ENCODE results near the gene PARD6G.
A peak's percentile ranks its signal among the peaks of the same experiment; 100 is the strongest.

The PARD6G gene

GRCh38 chr18:80143881-80144280, 103.4 kb downstream of the PARD6G start:
- no peak for DNase-seq

DNA sequence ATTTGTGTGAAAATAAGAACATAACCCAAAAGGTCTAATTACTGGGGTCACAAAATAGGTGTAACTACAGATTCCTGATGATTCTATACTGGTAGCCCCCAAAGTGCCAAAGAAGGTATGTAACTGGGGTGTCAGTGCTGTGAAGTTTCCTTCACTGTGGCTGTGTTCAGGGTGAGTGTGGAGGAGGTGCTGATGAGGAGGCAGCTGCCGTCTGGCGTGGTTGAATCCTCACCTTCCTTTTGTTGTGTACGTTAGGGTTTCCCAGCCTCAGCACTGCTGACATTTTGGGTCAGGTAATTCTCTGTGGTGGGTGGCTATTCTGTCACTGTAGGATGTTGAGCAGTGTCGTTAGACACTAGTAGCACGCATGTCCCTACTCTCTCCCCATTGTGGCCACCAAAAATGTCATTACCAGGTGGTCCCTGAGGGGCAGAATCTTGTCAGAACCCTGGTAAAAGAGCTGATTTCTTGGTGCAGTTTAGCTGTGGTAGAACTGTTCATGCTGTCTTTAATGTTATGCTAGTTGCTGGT, 106.8 kb downstream of the PARD6G start:
- no peak for DNase-seq

GRCh38 chr18:80137976-80138375, 109.3 kb downstream of the PARD6G start:
- no peak for DNase-seq

DNA sequence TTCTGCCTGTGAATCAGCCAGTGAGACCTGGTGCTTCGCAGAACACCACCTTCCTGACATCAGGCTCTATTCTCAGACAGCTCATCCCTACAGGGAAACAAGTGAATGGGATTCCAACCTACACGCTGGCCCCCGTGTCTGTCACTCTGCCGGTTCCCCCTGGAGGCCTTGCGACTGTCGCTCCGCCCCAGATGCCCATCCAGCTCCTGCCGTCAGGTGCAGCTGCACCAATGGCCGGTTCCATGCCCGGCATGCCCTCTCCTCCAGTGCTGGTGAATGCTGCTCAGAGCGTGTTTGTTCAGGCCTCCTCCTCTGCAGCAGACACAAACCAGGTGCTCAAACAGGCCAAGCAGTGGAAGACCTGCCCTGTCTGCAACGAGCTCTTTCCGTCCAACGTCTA, 110.2 kb downstream of the PARD6G start:
- no peak for DNase-seq

GRCh38 chr18:80136679-80137078, 110.6 kb downstream of the PARD6G start:
- DNase-seq, result no peak

GRCh38 chr18:80135136-80135535, 112.2 kb downstream of the PARD6G start:
- no peak for DNase-seq

GRCh38 chr18:80133124-80133523, 114.2 kb downstream of the PARD6G start:
- DNase-seq, result no peak

- no peak for DNase-seq
Measured at GRCh38 chr18:80132180-80132812, 115.0 kb downstream of the PARD6G start.

GRCh38 chr18:80130555-80130954, 116.8 kb downstream of the PARD6G start:
- no peak for DNase-seq

GRCh38 chr18:80129672-80130367, 117.5 kb downstream of the PARD6G start:
- DNase-seq, result no peak

- no peak for DNase-seq
Measured at GRCh38 chr18:80127635-80128034, 119.7 kb downstream of the PARD6G start.

DNA sequence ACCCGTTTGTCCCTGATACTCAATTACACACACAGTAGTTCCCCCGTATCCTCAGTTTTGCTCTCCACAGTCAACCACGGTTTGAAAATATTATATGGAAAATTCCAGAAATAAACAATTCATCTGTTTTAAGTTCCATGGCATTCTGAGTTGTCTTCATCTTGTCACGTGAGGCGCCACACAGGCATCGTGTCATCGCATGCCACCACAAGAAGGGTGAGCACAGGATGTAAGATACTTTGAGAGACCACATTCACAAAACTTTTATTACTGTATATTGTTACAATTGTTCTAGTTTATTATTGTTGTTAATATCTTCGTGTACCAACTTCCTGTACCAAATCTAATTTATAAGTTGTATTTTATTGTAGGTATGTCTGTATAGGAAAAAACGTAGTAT, 120.5 kb downstream of the PARD6G start:
- DNase-seq, result no peak

DNA sequence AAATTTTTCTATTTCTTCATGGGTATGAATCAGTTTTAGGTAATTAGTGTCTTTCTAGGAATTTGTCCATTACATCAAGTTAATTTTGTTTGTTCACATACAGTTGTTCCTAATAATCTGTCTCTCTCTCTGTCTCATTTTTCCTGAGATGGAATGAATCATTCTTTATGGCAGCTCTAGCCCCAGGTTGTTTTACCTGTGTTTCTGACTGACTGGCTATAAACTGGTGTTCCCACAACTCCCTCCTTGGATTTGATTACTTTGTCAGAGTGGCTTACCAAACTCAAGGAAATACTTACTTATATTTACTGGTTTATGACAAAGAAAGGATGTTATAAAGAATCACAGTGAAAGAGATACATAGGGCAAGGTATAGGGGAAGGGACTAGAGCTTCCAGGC, 123.2 kb downstream of the PARD6G start:
- DNase-seq, result no peak

DNA sequence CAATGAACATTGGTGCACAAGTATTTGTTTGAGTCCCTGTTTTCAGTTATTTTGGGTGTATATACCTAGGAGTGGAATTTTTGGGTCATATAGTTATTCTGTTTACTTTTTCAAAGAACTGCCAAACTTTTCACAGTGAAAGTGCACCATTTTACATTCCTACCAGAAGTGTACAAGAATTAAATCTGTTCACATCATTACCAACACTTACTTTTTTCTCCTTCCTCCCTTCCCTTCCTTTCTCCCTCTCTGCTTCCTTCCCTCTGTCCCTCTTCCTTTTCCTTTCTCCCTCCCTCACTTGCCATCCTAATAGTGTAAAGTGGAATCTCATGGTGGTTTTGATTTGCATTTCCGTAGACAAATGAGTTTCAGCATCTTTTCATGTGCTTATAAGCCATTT, 126.4 kb downstream of the PARD6G start:
- no peak for DNase-seq

DNA sequence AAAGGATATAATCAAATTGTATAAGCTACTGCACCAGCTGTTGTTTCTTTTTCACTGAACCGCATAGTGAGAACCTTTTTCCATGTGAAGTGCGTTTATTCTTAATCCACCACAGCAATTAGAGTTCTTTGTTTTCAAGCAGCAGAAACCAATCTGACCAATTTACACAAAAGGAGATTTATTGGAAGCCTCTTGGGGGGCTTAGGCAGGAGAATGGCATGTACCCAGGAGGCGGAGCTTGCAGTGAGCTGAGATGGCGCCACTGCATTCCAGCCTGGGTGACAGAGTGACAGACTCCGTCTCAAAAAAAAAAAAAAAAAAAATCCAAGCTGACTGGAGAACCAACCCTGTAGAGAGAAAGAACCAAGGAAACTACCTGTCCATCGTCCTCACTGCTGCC, 128.2 kb downstream of the PARD6G start:
- DNase-seq, result no peak

DNA sequence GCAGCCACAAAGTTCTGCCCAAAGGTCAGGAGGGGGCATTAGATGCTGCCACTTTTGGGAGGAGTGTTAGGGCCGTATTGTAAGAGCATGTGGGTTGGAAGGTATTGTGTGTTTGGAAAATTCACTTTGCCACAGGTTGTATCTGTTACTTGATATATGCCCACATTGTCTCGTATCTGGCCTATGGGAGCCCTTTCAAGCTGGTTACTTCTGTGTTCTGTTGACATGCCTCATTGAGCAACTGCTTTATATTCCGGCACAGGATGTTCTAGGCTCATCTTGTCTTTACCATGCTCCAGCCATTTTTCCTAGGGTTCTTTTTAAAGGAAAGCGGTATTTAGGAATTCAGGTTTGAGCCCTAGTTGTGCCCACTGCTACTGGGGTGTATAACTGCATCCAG, 132.3 kb downstream of the PARD6G start:
- DNase-seq, result no peak

- peak; percentile 10 for DNase-seq
Measured at GRCh38 chr18:80112624-80113248, 134.6 kb downstream of the PARD6G start.

DNA sequence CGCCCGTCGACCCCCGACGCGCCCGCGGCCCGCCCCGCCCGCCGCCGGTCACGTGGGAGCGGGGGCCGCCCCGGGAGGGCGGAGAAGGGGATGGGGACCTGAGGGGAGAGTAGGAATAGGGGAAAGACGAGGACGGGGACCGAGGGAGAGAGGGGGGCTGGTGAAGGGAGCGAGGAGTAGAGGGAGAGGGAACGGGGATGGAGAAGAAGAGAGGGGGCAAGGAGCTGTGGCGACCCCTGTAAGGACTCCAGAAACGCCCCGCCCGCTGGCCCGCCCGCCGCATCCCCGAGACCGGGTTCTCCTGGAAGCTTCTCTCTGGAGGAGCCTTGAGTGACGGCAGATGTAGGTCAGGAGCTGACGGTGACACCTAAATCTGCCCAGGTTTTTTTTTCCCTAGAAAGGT, 137.6 kb downstream of the PARD6G start:
- DNase-seq, result no peak

DNA sequence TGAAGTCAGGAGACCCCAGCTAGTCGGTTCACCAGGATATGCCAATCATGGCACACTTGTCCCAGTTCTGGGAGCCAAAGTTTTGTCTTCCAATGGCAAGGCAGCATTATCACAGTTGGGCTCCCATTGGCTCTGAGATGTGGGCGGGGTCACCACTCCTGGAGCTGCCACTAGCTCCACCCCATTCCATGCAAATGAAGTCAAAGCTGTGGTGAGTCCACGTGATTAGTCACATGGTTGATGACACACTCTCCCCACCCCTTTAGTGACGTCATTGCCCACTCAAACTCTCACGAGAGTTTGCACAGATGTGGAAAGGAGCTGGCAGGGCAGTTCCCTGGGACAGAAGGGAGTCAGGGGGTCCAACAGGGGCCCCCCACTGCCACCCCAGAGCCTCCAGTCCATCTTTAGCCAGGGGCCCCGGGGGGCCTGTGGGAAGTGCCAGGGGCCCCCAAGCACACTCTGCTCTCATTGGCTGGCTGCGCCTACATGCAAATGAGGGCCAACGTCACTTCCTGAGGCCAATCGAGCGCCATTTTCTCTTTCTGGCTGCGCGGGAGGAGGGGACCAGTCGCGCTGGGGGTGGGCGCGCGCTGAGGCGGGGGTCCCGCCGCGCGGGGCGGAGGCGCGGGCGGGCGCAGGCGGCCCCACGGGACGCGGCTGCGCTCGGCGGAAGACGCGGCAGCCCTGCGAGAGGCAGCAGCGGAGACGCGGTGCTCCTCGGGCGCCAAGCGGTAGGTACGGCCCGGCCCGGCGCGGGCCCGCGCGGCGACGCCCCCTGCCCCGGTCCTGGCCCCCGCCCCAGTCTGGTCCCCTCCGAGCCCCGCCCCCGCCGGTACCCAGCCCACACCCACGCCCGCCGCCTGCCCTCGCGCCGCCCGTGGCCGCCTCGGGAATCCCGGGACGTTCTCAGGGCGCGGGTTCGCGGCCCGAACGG, 138.3 kb downstream of the PARD6G start, which contains the start of gene ADNP2:
Gene ADNP2 (plus strand): TSS at position 524 of the 937 bp plus-strand sequence. CDS start 8,281 bp downstream, outside the sequence.
- DNase-seq, result peak; percentile 88

DNA sequence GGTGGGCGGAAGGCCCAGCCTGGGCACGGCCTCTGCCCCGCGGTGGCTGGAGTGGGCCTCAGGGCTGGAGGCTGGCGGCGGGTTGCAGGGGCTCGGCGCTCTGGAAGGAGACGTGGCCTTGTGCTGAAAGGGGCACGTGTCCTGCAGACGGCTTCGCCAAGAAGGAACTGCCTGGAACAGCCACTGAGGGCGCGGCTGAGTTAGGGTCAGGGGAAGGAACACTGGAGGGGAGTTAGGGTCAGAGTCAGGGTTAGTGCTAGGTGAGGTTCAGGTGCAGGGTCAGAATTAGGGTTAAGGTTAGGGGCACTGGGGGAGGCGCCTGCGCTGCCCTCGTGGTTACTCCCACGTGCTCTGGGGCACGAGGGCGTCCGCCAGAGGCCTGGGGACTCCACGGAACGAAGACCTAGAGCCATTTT, 139.2 kb downstream of the PARD6G start:
- DNase-seq, result no peak

DNA sequence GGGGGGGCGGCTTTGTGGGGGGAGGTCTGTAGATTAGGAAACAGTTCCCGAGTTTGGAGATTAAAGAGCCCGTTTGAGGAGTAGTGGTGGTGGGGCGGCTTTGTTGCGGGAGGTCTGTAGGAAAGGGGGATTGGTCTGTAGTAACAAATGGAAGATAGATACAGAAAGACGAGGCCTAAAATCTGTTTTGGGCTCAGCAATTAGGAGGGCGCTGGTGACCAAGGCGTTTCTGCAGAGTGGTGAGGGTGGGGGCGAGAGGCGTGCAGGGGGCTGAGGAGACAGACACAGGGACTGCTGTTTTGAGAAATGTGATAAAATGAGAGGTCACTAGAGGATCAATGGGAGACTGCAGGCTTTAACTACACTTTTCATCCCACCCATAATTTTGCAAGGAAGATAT, 139.9 kb downstream of the PARD6G start:
- no peak for DNase-seq
